MM.1S (cell line): ENCODE measurements around the gene RAET1L.

Experiments
- DNase-seq: peaks from one replicate; pipeline ENCODE4 v3.0.0-alpha.2; 2015
- H2AFZ ChIP-seq: fragments of 300-600 bp; sonication (generic); 2 replicates; pipeline ENCODE4 v1.6.0; 2016; ENCODE audit warnings: antibody characterized with exemption, low read length
- H3F3A ChIP-seq: fragments of 300-600 bp; sonication (generic); 2 replicates; pipeline ENCODE4 v1.6.1; 2016; ENCODE audit warnings: mild to moderate bottlenecking, antibody characterized with exemption, low read length, moderate library complexity, mixed read lengths; ENCODE audit not compliant: insufficient read depth
- H3K27ac ChIP-seq: fragments of 300-600 bp; sonication (generic); 2 replicates; pipeline ENCODE4 v1.5.1; 2016; ENCODE audit warnings: mild to moderate bottlenecking, low read length
- H3K27me3 ChIP-seq: fragments of 300-600 bp; sonication (generic); replicated peaks from 2 replicates; pipeline ENCODE4 v1.6.0; 2016; ENCODE audit warnings: low read length; ENCODE audit not compliant: insufficient read depth
- H3K36me3 ChIP-seq: fragments of 300-600 bp; sonication (generic); replicated peaks from 2 replicates; pipeline ENCODE4 v1.6.1; 2016; ENCODE audit warnings: mild to moderate bottlenecking, low read length, mixed read lengths; ENCODE audit not compliant: insufficient read depth
- H3K4me1 ChIP-seq: fragments of 300-600 bp; sonication (generic); 2 replicates; pipeline ENCODE4 v1.6.1; 2016; ENCODE audit warnings: low read length, mixed read lengths
- H3K4me2 ChIP-seq: fragments of 300-600 bp; sonication (generic); 2 replicates; pipeline ENCODE4 v1.6.0; 2016; ENCODE audit warnings: low read depth, low read length
- H3K4me3 ChIP-seq: fragments of 300-600 bp; sonication (generic); 2 replicates; pipeline ENCODE4 v1.5.1; 2016; ENCODE audit warnings: low read length, mixed read lengths
- H3K79me2 ChIP-seq: fragments of 300-600 bp; sonication (generic); 2 replicates; pipeline ENCODE4 v1.6.1; 2016; ENCODE audit warnings: mixed run types, low read length, mixed read lengths
- H3K9ac ChIP-seq: fragments of 300-600 bp; sonication (generic); 2 replicates; pipeline ENCODE4 v1.6.1; 2016; ENCODE audit warnings: low read length, mixed read lengths
- H3K9me2 ChIP-seq: fragments of 300-600 bp; sonication (generic); replicated peaks from 2 replicates; pipeline ENCODE4 v1.6.1; 2016; ENCODE audit warnings: mild to moderate bottlenecking, low read length, mixed read lengths; ENCODE audit not compliant: insufficient read depth
- H3K9me3 ChIP-seq: fragments of 300-600 bp; sonication (generic); replicated peaks from 2 replicates; pipeline ENCODE4 v1.6.1; 2016; ENCODE audit warnings: mild to moderate bottlenecking, low read length, mixed read lengths; ENCODE audit not compliant: insufficient read depth
- H4K20me1 ChIP-seq: fragments of 300-600 bp; sonication (generic); 2 replicates; pipeline ENCODE4 v1.6.1; 2016; ENCODE audit warnings: mild to moderate bottlenecking, low read length, moderate library complexity, mixed read lengths; ENCODE audit not compliant: insufficient read depth
- EZH2 ChIP-seq: fragments of 300-600 bp; sonication (generic); optimal IDR thresholded peaks from 2 replicates; pipeline ENCODE3; 2017; ENCODE audit warnings: low read depth, mild to moderate bottlenecking, antibody characterized with exemption, low read length, mixed read lengths
- EZH2phosphoT487 ChIP-seq: fragments of 300-600 bp; sonication (generic); IDR thresholded peaks from 2 replicates; pipeline ENCODE4 v1.6.1; 2018; ENCODE audit warnings: antibody characterized with exemption, low read length
- TF ChIP-seq, protein P1 (sequence below): fragments of 300-600 bp; sonication (generic); IDR thresholded peaks from 2 replicates; pipeline ENCODE4 v1.5.1; 2016; ENCODE audit warnings: antibody characterized with exemption, low read length, mixed read lengths

Gene RAET1L

DNA sequence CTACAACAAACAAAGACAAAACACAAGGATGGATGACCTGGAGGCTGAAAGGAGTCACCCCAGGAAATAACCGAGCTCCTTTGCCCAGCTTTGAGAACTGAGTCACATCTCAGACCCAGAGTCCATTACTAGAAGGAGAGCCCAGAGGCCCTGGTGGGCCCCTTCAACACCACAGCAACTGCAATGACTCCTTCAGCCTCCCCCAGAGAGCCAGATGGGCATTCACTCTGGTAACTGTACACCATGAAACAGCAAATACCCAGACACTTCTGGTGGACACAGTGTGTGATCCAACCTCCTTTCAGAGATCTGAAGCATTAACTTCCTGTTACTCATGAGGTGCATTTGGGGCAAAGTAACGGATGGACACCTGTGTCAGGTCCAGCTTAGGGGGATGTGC is 22.6 kb downstream of the RAET1L start:
- H3K9me2 ChIP-seq, result no peaks in the 10 kb centered on the region

DNA sequence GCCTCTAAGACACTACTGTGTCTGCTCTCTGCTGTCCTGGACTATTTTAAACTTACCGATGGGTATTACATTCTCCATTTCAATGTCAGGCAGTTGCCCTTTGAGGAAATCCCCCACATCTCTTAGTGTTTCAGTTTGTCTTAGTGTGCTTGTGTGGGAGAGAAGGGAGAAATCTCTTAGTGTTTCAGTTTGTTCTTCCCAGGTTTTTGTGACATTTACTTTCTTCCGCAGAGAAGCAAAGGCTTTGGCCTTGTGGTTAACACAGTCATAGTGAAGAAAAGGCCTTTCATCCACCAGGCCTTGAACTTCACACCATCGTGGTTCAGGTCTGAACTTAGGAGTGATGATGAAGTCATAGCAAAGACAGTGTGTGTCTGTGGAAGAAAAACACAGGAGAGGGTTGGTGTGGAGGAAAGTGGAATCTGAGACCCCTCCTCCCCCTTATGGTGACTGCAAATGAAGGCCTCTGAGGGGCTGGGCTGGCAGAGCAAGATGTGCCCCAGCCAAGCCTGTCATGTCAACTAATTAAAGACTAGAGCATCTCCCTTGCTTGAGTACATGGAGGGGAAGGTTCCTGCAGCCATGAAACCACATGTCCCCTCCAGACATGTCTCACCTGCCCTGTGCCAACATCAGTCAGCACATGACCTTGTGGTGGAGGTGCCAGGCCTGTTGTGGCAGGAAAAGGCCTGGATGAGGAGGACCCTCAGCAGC is 23.9 kb downstream of the RAET1L start:
- H3F3A ChIP-seq, result no peaks in the 10 kb centered on the region
- H3K36me3 ChIP-seq, result no peaks in the 10 kb centered on the region
- no peak for DNase-seq
- H3K79me2 ChIP-seq, result no peaks in the 10 kb centered on the region
- TF ChIP-seq, protein P1, sequence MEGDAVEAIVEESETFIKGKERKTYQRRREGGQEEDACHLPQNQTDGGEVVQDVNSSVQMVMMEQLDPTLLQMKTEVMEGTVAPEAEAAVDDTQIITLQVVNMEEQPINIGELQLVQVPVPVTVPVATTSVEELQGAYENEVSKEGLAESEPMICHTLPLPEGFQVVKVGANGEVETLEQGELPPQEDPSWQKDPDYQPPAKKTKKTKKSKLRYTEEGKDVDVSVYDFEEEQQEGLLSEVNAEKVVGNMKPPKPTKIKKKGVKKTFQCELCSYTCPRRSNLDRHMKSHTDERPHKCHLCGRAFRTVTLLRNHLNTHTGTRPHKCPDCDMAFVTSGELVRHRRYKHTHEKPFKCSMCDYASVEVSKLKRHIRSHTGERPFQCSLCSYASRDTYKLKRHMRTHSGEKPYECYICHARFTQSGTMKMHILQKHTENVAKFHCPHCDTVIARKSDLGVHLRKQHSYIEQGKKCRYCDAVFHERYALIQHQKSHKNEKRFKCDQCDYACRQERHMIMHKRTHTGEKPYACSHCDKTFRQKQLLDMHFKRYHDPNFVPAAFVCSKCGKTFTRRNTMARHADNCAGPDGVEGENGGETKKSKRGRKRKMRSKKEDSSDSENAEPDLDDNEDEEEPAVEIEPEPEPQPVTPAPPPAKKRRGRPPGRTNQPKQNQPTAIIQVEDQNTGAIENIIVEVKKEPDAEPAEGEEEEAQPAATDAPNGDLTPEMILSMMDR, result no peak
- no peak for TF ChIP-seq EZH2phosphoT487
- no peak for TF ChIP-seq EZH2
- H3K4me1 ChIP-seq, result 0 out of 2 replicates have a peak, but pooled peaks cover 4% of the 10 kb centered on the region
- H3K4me3 ChIP-seq, result no peak overlapping the region
- no peak overlapping the region for H3K9ac ChIP-seq
- no peaks in the 10 kb centered on the region for H4K20me1 ChIP-seq
- H3K4me2 ChIP-seq, result no peak overlapping the region
- peaks cover 4% of the 10 kb centered on the region; the same call in 1 of the 2 replicates for H3K27me3 ChIP-seq
- no peaks in the 10 kb centered on the region for H3K9me3 ChIP-seq
- H3K9me2 ChIP-seq, result no peaks in the 10 kb centered on the region
- no peak overlapping the region for H2AFZ ChIP-seq
- H3K27ac ChIP-seq, result no peak overlapping the region

More for the DNA sequence above, 22.6 kb downstream of the RAET1L start:
- TF ChIP-seq EZH2 (no peak), EZH2phosphoT487 (no peak)
- TF ChIP-seq, protein P1, result no peak
- Histone ChIP-seq H3K79me2 (no peaks in the 10 kb centered on the region), H4K20me1 (no peaks in the 10 kb centered on the region), H3K4me2 (no peak overlapping the region), H3K9ac (no peak overlapping the region), H3K4me1 (0 out of 2 replicates have a peak, but pooled peaks cover 4% of the 10 kb centered on the region), H3F3A (no peaks in the 10 kb centered on the region), H3K4me3 (no peak overlapping the region), H3K9me3 (no peaks in the 10 kb centered on the region), H3K36me3 (no peaks in the 10 kb centered on the region), H3K27ac (no peak overlapping the region), H2AFZ (no peak overlapping the region), H3K27me3 (peaks cover 4% of the 10 kb centered on the region; the same call in 1 of the 2 replicates)
- DNase-seq, result no peak

DNA sequence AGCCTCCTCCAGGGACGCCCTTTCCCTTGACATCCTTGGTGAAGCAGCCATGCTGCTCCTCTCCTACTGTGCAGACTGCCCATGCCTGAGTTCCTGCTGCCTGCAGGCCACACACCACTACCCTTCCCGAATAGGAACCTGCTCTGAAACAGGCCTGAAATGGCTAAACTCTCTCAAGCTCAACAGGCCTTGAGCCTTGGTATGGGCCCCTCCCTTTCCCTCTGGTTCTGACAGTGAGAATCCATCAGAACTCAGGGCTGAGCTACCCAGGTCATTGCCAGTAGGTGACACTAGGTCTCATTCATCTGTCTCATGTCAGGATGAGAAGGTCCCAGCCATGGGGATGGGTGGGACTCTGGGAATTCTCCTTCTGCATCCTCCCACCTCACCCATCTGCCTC is 25.7 kb downstream of the RAET1L start:
- Histone ChIP-seq H3K9me3 (no peaks in the 10 kb centered on the region), H3K36me3 (no peaks in the 10 kb centered on the region), H3F3A (no peaks in the 10 kb centered on the region), H3K9ac (no peak overlapping the region), H3K4me2 (no peak overlapping the region), H3K4me1 (0 out of 2 replicates have a peak, but pooled peaks cover 4% of the 10 kb centered on the region), H3K79me2 (no peaks in the 10 kb centered on the region), H4K20me1 (no peaks in the 10 kb centered on the region), H3K27me3 (no peaks in the 10 kb centered on the region), H3K9me2 (no peaks in the 10 kb centered on the region), H3K4me3 (no peak overlapping the region), H3K27ac (no peak overlapping the region), H2AFZ (no peak overlapping the region)
- TF ChIP-seq, protein P1, result no peak
- TF ChIP-seq EZH2phosphoT487, result no peak
- no peak for TF ChIP-seq EZH2
- DNase-seq, result no peak
